Transverse colon (tissue), 4 donors: Measurements from ENCODE around the gene CAV2. TPM values are rescaled to one million over a fixed set of nuclear protein-coding genes. Genes with fewer than 3 reads are reported as not detected.

Source experiments
- DNase-seq: peaks from one replicate; pipeline ENCODE4 v3.0.0-alpha.2; 2019
- H3K27ac ChIP-seq, 4 donors: fragments of 200-600 bp; sonication (generic); 2 replicates each; pipeline ENCODE4 v1.5.1; 2016 to 2018; ENCODE audit warnings: inconsistent platforms in 4 of 4
- H3K27me3 ChIP-seq: fragments of 200-600 bp; sonication (generic); 2 replicates; pipeline ENCODE4 v1.5.1; 2017; ENCODE audit warnings: inconsistent platforms
- H3K36me3 ChIP-seq, 4 donors: fragments of 200-600 bp; sonication (generic); 2 replicates each; pipeline ENCODE4 v1.5.1; 2017 to 2019; ENCODE audit warnings: inconsistent platforms in 4 of 4
- H3K4me1 ChIP-seq, 4 donors: fragments of 200-600 bp; sonication (generic); 2 replicates each; pipeline ENCODE4 v1.5.1; 2017 to 2020; ENCODE audit warnings: inconsistent platforms in 4 of 4
- H3K4me3 ChIP-seq, 4 donors: fragments of 200-600 bp; sonication (generic); 1 replicate in 1 of 4; 2 replicates in 3 of 4; pipeline versions ENCODE4 v1.5.1 to v1.6.1; 2017 to 2019; ENCODE audit warnings: inconsistent platforms in 4 of 4
- H3K9me3 ChIP-seq, 2 donors: fragments of 200-600 bp; sonication (generic); 2 replicates each; pipeline ENCODE4 v1.5.1; 2017 to 2019; ENCODE audit warnings: inconsistent platforms in 2 of 2
- CTCF ChIP-seq, 5 experiments: fragments of 200-600 bp in 3 of 5; fragments of 450-650 bp in 2 of 5; sonication (generic) in 3 of 5; IDR thresholded peaks; 1 replicate in 2 of 5; 2 replicates in 3 of 5; pipeline ENCODE4 v1.5.1; 2016 to 2017; ENCODE audit warnings: antibody characterized with exemption in 5 of 5, inconsistent platforms in 3 of 5, mild to moderate bottlenecking in 2 of 5, moderate library complexity in 1 of 5
- EP300 ChIP-seq: sonication (generic); formaldehyde crosslinking; IDR thresholded peaks from one replicate; pipeline ENCODE4 v1.6.1; 2017; ENCODE audit warnings: antibody characterized with exemption, low read depth
- POLR2A ChIP-seq: fragments of 450-650 bp; IDR thresholded peaks from one replicate; pipeline ENCODE4 v1.6.1; 2016; ENCODE audit warnings: antibody characterized with exemption, mild to moderate bottlenecking, moderate library complexity
- POLR2AphosphoS5 ChIP-seq, 3 donors: sonication (generic); formaldehyde crosslinking; IDR thresholded peaks; one replicate each; pipeline ENCODE4 v1.6.1; 2016; ENCODE audit warnings: antibody characterized with exemption in 3 of 3
- WGBS, 2 donors: methylation state at CpG; one replicate each; pipeline ENCODE4 v1.1.5; 2018; ENCODE audit warnings: low coverage in 1 of 2; 5-methylcytosine and 5-hydroxymethylcytosine counted together
- in situ Hi-C, 4 donors: fragments of 200-750 bp; cut with MboI; loops; one replicate each; pipeline versions ENCODE4 v1.15.0 to v1.15.1; 2017; ENCODE audit warnings: low sequenced_read_pairs in 3 of 4, low pct_ligation_motif_present in 1 of 4, low pct_unique_long_range_greater_than_20kb in 1 of 4
- intact Hi-C: fragments of 100-400 bp; cut with DNase I; formaldehyde crosslinking; loops from one replicate; pipeline ENCODE4 v1.15.1; 2023; ENCODE audit warnings: low total_unique reads
- total RNA-seq, 4 donors: library from RNA; depleted of rRNA; stranded (reverse); fragments of >200 nt; gene quantifications; one replicate each; pipeline ENCODE4 v1.1.0, GENCODE V29; 2016

CAV2 gene
- total RNA-seq, 4 donors from 2014 or later = 4.1 to 28.3 (median 13.9) TPM

GRCh38 chr7:116502201-116503096, 2.9 kb downstream of the CAV2 start:
- in situ Hi-C loops = no loop called here
- WGBS, 2 donors = 82 to 92% methylated on average over 2 of the region's 2 CpGs
- no peak for TF ChIP-seq POLR2A
- TF ChIP-seq CTCF (IDR thresholded peaks at IDR 0.05) = no peak
- no peak for TF ChIP-seq POLR2AphosphoS5 (IDR thresholded peaks at IDR 0.05)
- no peak for TF ChIP-seq EP300

GRCh38 chr7:116503835-116504234, 4.3 kb downstream of the CAV2 start:
- in situ Hi-C loops = no loop called here
- Histone ChIP-seq H3K4me3 (no peak overlapping the region), H3K9me3 (no peaks in the 10 kb centered on the region), H3K27me3 (peaks cover 5% of the 10 kb centered on the region), H3K4me1 (peaks cover 0 to 21% (median 13%) of the 10 kb centered on the region in 4 donors), H3K36me3 (no peaks in the 10 kb centered on the region), H3K27ac (peak overlapping the region in 2 of 4 donors; percentile 31 to 39)
- TF ChIP-seq POLR2A (no peak), EP300 (no peak), POLR2AphosphoS5 (IDR thresholded peaks at IDR 0.05) (no peak), CTCF (IDR thresholded peaks at IDR 0.05) (no peak)
- intact Hi-C loops = no loop called here
- DNase-seq = no peak

More at GRCh38 chr7:116502201-116503096, 2.9 kb downstream of the CAV2 start:
- intact Hi-C loops = no loop called here
- peak overlapping the region; percentile 83 to 90 (median 86) for H3K27ac ChIP-seq
- peaks cover 5% of the 10 kb centered on the region for H3K27me3 ChIP-seq
- no peak for DNase-seq
- H3K4me1 ChIP-seq = peaks cover 0 to 21% (median 13%) of the 10 kb centered on the region in 4 donors
- no peaks in the 10 kb centered on the region for H3K36me3 ChIP-seq
- H3K4me3 ChIP-seq = peak overlapping the region in 1 of 4 donors; percentile 56
- H3K9me3 ChIP-seq = no peaks in the 10 kb centered on the region

- H3K27me3 ChIP-seq = peaks cover 5% of the 10 kb centered on the region
- H3K4me1 ChIP-seq = peaks cover 0 to 21% (median 4%) of the 10 kb centered on the region in 4 donors
- no peaks in the 10 kb centered on the region for H3K9me3 ChIP-seq
- in situ Hi-C loops (no loop called here), intact Hi-C loops (no loop called here)
- TF ChIP-seq POLR2A = no peak
- no peak for DNase-seq
- WGBS, 2 donors = 42 to 90% methylated on average over 2 of the region's 2 CpGs
- no peak overlapping the region for H3K4me3 ChIP-seq
- H3K27ac ChIP-seq = peak overlapping the region in 2 of 4 donors; percentile 10 to 39
- H3K36me3 ChIP-seq = no peaks in the 10 kb centered on the region
These were observed 5.7 kb downstream of the CAV2 start for GRCh38 chr7:116505278-116505677.

GRCh38 chr7:116505823-116506222, 6.3 kb downstream of the CAV2 start:
- no peak for DNase-seq
- H3K27ac ChIP-seq = peak overlapping the region in 3 of 4 donors; percentile 6 to 39 (median 10)
- H3K4me3 ChIP-seq = no peak overlapping the region
- WGBS, 2 donors = 74% methylated on average over 3 of the region's 3 CpGs; no CpG with 5 or more reads in 1 of the 2 donors
- H3K27me3 ChIP-seq = peaks cover 1% of the 10 kb centered on the region
- H3K9me3 ChIP-seq = no peaks in the 10 kb centered on the region
- in situ Hi-C loops = no loop called here
- peaks cover 0 to 18% (median under 1%) of the 10 kb centered on the region in 4 donors for H3K4me1 ChIP-seq
- intact Hi-C loops = no loop called here
- no peak for TF ChIP-seq EP300
- no peak for TF ChIP-seq CTCF (IDR thresholded peaks at IDR 0.05)
- TF ChIP-seq POLR2AphosphoS5 (IDR thresholded peaks at IDR 0.05) = no peak
- no peak for TF ChIP-seq POLR2A
- H3K36me3 ChIP-seq = no peaks in the 10 kb centered on the region
